ENCODE results near the gene MIPOL1. TPM values are rescaled to one million over a fixed set of nuclear protein-coding genes. Genes with fewer than 3 reads are reported as not detected.

Gene MIPOL1
- total and polyA plus RNA-seq, 2 of the 13 experiments (the other 11 are each of a cell fraction or from before 2014, with no cell fraction given): 8.6 to 34.2 TPM

DNA sequence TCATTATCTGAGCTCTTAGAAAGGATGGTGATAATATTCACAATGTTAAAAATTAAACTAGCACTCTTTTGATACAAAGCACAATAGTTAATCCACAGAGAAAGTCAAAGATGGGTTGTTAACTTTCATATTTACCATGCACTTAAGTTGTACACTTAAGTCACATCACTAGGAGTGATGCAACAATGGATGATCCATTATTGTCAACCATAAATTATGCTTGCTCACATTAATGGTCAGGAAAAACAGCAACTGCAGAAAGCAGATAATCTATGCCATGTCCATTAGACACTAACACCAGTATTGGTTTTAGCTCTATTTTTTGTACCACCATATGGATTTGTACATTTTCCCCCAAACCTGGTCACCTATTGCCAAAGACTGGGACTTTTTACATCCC, 201.8 kb downstream of the MIPOL1 start:
- Histone ChIP-seq H3K27me3 (ENCODE audit: control insufficient read depth in 1 of 2, insufficient read depth in 2 of 2, low read length in 2 of 2) (no peaks in the 10 kb centered on the region), H3K36me3 (replicated peaks in 1 of 2; ENCODE audit: control insufficient read depth in 1 of 2, insufficient read depth in 2 of 2, low read length in 2 of 2) (0 out of 5 replicates have a peak, but pooled peaks cover 0 to 1% of the 10 kb centered on the region in 2 experiments), H3K4me1 (ENCODE audit: insufficient read depth, low read length) (peaks cover under 1% of the 10 kb centered on the region; the same call in 1 of the 2 replicates), H3K9me3 (ENCODE audit: low read length) (peaks cover 16% of the 10 kb centered on the region), H3K27ac (ENCODE audit: extremely low read length, insufficient read depth, low read length) (no peak overlapping the region), H3K79me2 (ENCODE audit: insufficient read depth, low read length) (no peaks in the 10 kb centered on the region), H3K4me3 (replicated peaks in 1 of 3; ENCODE audit: insufficient read depth in 1 of 3, low read depth in 2 of 3, low read length in 3 of 3) (no peak overlapping the region), H3K9ac (ENCODE audit: insufficient read depth, low read depth, low read length) (no peak overlapping the region), H4K20me1 (ENCODE audit: insufficient read depth, low read length) (no peaks in the 10 kb centered on the region), H2AFZ (ENCODE audit: low read length) (no peak overlapping the region), H3K4me2 (ENCODE audit: low read depth, low read length) (no peak overlapping the region)
- ATAC-seq: no peak
- BruUV-seq (replicated peaks): no TSS peak
- intact Hi-C loops (cut with micrococcal nuclease; ENCODE audit: unreplicated experiment): loop anchor here (1.0 kb wide), 1 partner anchor 10 kb away; no protein-coding TSS in a partner anchor
- in situ Hi-C loops (cut with HindIII; ENCODE audit: extremely low pct_ligation_motif_present, low pct_unique_long_range_greater_than_20kb): no loop called here
- no peak for DNase-seq (ENCODE audit: low spot score)
- POLR2A ChIA-PET: no interaction called here
- CTCF ChIA-PET (ENCODE audit: low intra/inter-chr PET ratio, low total read pairs): no interaction called here
- TF ChIP-seq SIN3A (IDR thresholded peaks at IDR 0.05; ENCODE audit: borderline replicate concordance, low read depth, low read length): no peak
- TF ChIP-seq HNRNPL (IDR thresholded peaks at IDR 0.05; ENCODE audit: low read depth, low read length): no peak
- TF ChIP-seq HES4 (CRISPR knock-in tag; IDR thresholded peaks at IDR 0.05; ENCODE audit: borderline replicate concordance): no peak
- no peak for TF ChIP-seq ZNF552 (CRISPR knock-in tag; IDR thresholded peaks at IDR 0.05; ENCODE audit: borderline replicate concordance)
- peak; percentile 27; the same call in 1 of the 2 replicates for TF ChIP-seq CEBPB (IDR thresholded peaks at IDR 0.05; ENCODE audit: borderline replicate concordance, low read depth, low read length)
- TF ChIP-seq CBFB (CRISPR knock-in tag; IDR thresholded peaks at IDR 0.05): no peak
- no peak for TF ChIP-seq ZNF607 (CRISPR knock-in tag; IDR thresholded peaks at IDR 0.05; ENCODE audit: borderline replicate concordance)
- no peak for TF ChIP-seq ZNF510 (CRISPR knock-in tag; IDR thresholded peaks at IDR 0.05; ENCODE audit: low read depth)
- TF ChIP-seq, protein P1, sequence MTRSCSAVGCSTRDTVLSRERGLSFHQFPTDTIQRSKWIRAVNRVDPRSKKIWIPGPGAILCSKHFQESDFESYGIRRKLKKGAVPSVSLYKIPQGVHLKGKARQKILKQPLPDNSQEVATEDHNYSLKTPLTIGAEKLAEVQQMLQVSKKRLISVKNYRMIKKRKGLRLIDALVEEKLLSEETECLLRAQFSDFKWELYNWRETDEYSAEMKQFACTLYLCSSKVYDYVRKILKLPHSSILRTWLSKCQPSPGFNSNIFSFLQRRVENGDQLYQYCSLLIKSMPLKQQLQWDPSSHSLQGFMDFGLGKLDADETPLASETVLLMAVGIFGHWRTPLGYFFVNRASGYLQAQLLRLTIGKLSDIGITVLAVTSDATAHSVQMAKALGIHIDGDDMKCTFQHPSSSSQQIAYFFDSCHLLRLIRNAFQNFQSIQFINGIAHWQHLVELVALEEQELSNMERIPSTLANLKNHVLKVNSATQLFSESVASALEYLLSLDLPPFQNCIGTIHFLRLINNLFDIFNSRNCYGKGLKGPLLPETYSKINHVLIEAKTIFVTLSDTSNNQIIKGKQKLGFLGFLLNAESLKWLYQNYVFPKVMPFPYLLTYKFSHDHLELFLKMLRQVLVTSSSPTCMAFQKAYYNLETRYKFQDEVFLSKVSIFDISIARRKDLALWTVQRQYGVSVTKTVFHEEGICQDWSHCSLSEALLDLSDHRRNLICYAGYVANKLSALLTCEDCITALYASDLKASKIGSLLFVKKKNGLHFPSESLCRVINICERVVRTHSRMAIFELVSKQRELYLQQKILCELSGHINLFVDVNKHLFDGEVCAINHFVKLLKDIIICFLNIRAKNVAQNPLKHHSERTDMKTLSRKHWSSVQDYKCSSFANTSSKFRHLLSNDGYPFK (CRISPR knock-in tag; IDR thresholded peaks at IDR 0.05; ENCODE audit: borderline replicate concordance): no peak
- TF ChIP-seq ZNF891 (CRISPR knock-in tag; IDR thresholded peaks at IDR 0.05): no peak
- TF ChIP-seq ATF7 (IDR thresholded peaks at IDR 0.05): peak; percentile 22; the same call in 1 of the 2 replicates
- TF ChIP-seq ATF7 (CRISPR knock-in tag; IDR thresholded peaks at IDR 0.05): no peak
- TF ChIP-seq BRD4 (CRISPR knock-in tag; IDR thresholded peaks at IDR 0.05): no peak
- TF ChIP-seq, protein P2, sequence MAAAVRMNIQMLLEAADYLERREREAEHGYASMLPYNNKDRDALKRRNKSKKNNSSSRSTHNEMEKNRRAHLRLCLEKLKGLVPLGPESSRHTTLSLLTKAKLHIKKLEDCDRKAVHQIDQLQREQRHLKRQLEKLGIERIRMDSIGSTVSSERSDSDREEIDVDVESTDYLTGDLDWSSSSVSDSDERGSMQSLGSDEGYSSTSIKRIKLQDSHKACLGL (CRISPR knock-in tag; IDR thresholded peaks at IDR 0.05): no peak
- TF ChIP-seq CBX5 (CRISPR knock-in tag; IDR thresholded peaks at IDR 0.05; ENCODE audit: borderline replicate concordance): no peak
- 0 out of 2 replicates have a peak, but pooled peaks have one; percentile 15 for TF ChIP-seq CEBPG (CRISPR knock-in tag; IDR thresholded peaks at IDR 0.05)
- no peak for FAIRE-seq
